Measurements from ENCODE around the gene PRKG1.

- no peak for TF ChIP-seq POLR2AphosphoS5 (IDR thresholded peaks at IDR 0.05)
- TF ChIP-seq CTCF (IDR thresholded peaks at IDR 0.05): no peak
- TF ChIP-seq EP300 (IDR thresholded peaks at IDR 0.05): no peak
- no peak for TF ChIP-seq POLR2A (IDR thresholded peaks at IDR 0.05)
Observed at GRCh38 chr10:52331638-52332364, 1257.5 kb downstream of the PRKG1 start.
